B cell (primary cell): Measurements from ENCODE around the gene LIMD2. TPM values are rescaled to one million over a fixed set of nuclear protein-coding genes. Genes with fewer than 3 reads are reported as not detected.

ENCODE experiments used
- ATAC-seq: fragments of 200-7000 bp; cut with Tn5 transposase; one replicate; pipeline ENCODE4 v1.10.0; 2021; ENCODE audit warnings: low read depth, mild to moderate bottlenecking, moderate number of reproducible peaks, moderate library complexity
- CTCF ChIA-PET: fragments of 350-600 bp; sonication (Branson Sonifier 250); formaldehyde crosslinking; loops from one replicate; lab custom pipeline; 2021; ENCODE audit warnings: antibody characterized with exemption, inconsistent platforms; lab: Charles Lee
- POLR2A ChIA-PET: fragments of 350-600 bp; sonication (Branson Sonifier 250); formaldehyde crosslinking; loops from one replicate; lab custom pipeline; 2021; ENCODE audit warnings: antibody characterized with exemption; lab: Charles Lee
- DNase-seq: peaks from one replicate; pipeline ENCODE4 v3.0.0; 2013
- H2AFZ ChIP-seq: 2 replicates; pipeline ENCODE4 v1.6.1; 2012; ENCODE audit warnings: mild to moderate bottlenecking, low read depth, low read length; ENCODE audit not compliant: insufficient read depth, poor library complexity, severe bottlenecking
- H3K27ac ChIP-seq, 2 donors: 1 replicate in 1 of 2; 2 replicates in 1 of 2; pipeline ENCODE4 v1.5.1; 2012 to 2013; ENCODE audit warnings: low read length in 2 of 2, mild to moderate bottlenecking in 2 of 2, moderate library complexity in 1 of 2
- H3K27me3 ChIP-seq, 4 experiments: fragments of 200-600 bp in 1 of 4; sonication (generic) in 1 of 4; replicated peaks in 1 of 4; 1 replicate in 2 of 4; 2 replicates in 2 of 4; pipeline versions ENCODE4 v1.6.1 to v1.7.0; 2013 to 2016; ENCODE audit warnings: low read length in 3 of 4, mild to moderate bottlenecking in 2 of 4, mixed read lengths in 1 of 4, moderate library complexity in 1 of 4; ENCODE audit not compliant: insufficient read depth in 4 of 4, control insufficient read depth in 3 of 4; ENCODE audit errors: control extremely low read depth in 1 of 4
- H3K36me3 ChIP-seq, 2 experiments: replicated peaks in 1 of 2; 1 replicate in 1 of 2; 2 replicates in 1 of 2; pipeline versions ENCODE4 v1.6.1 to v1.7.1; 2013; ENCODE audit warnings: low read length in 1 of 2; ENCODE audit not compliant: insufficient read depth in 2 of 2, control insufficient read depth in 1 of 2; ENCODE audit errors: control extremely low read depth in 1 of 2, extremely low read depth in 1 of 2
- H3K4me1 ChIP-seq, 2 donors: fragments of 200-600 bp in 1 of 2; sonication (generic) in 1 of 2; 1 replicate in 1 of 2; 2 replicates in 1 of 2; pipeline versions ENCODE4 v1.5.1 to v1.6.1; 2013 to 2017; ENCODE audit warnings: low read length in 2 of 2; ENCODE audit not compliant: control insufficient read depth in 2 of 2, insufficient read depth in 2 of 2
- H3K4me2 ChIP-seq: replicated peaks from 2 replicates; pipeline ENCODE3; 2012; ENCODE audit warnings: mild to moderate bottlenecking, low read depth, low read length; ENCODE audit not compliant: poor library complexity, severe bottlenecking
- H3K4me3 ChIP-seq, 5 experiments: fragments of 200-600 bp in 1 of 5; sonication (generic) in 1 of 5; 1 replicate in 3 of 5; 2 replicates in 2 of 5; pipeline versions ENCODE4 v1.5.1 to v1.7.0; 2011 to 2016; ENCODE audit warnings: low read length in 4 of 5, mild to moderate bottlenecking in 4 of 5, low read depth in 2 of 5, control low read depth in 1 of 5, moderate library complexity in 1 of 5; ENCODE audit not compliant: insufficient read depth in 1 of 5; ENCODE audit errors: control extremely low read depth in 1 of 5, extremely low read depth in 1 of 5
- H3K79me2 ChIP-seq: fragments of 200-600 bp; sonication (generic); one replicate; pipeline ENCODE4 v1.6.0; 2016; ENCODE audit warnings: low read length; ENCODE audit not compliant: control insufficient read depth, insufficient read depth
- H3K9ac ChIP-seq: fragments of 200-600 bp; sonication (generic); 2 replicates; pipeline ENCODE4 v1.6.1; 2017; ENCODE audit warnings: mild to moderate bottlenecking, low read length, moderate library complexity
- H3K9me3 ChIP-seq, 3 donors: one replicate each; pipeline versions ENCODE4 v1.6.1 to v1.7.1; 2013; ENCODE audit warnings: low read length in 2 of 3; ENCODE audit not compliant: control insufficient read depth in 2 of 3, insufficient read depth in 1 of 3; ENCODE audit errors: control extremely low read depth in 1 of 3
- H4K20me1 ChIP-seq: 2 replicates; pipeline ENCODE4 v1.6.0; 2012; ENCODE audit warnings: mild to moderate bottlenecking, low read length; ENCODE audit not compliant: insufficient read depth, control insufficient read depth, poor library complexity, severe bottlenecking
- H3K27ac Mint-ChIP-seq: one replicate; pipeline ENCODE4 v1.8.0; 2021; ENCODE audit warnings: mixed read lengths
- H3K27me3 Mint-ChIP-seq: one replicate; pipeline ENCODE4 v1.8.0; 2021; ENCODE audit warnings: mixed read lengths
- H3K4me1 Mint-ChIP-seq: one replicate; pipeline ENCODE4 v1.8.0; 2021; ENCODE audit warnings: mixed read lengths
- H3K4me3 Mint-ChIP-seq: one replicate; pipeline ENCODE4 v1.8.0; 2021; ENCODE audit warnings: mixed read lengths
- H3K9me3 Mint-ChIP-seq: one replicate; pipeline ENCODE4 v1.8.0; 2022; ENCODE audit warnings: mixed read lengths; ENCODE audit not compliant: insufficient read depth
- CTCF ChIP-seq: fragments of 200-600 bp; IDR thresholded peaks from one replicate; pipeline ENCODE4 v1.8.0; 2022; ENCODE audit warnings: antibody characterized with exemption, mild to moderate bottlenecking
- EZH2 ChIP-seq: IDR thresholded peaks from 2 replicates; pipeline ENCODE4 v1.6.1; 2012; ENCODE audit warnings: borderline replicate concordance, low read depth, mild to moderate bottlenecking, moderate library complexity, low read length; ENCODE audit not compliant: insufficient read depth, poor library complexity, severe bottlenecking
- WGBS: methylation state at CpG from one replicate; pipeline ENCODE4 v1.1.5; 2013; ENCODE audit warnings: missing lambda C conversion rate; ENCODE audit not compliant: insufficient coverage; 5-methylcytosine and 5-hydroxymethylcytosine counted together
- intact Hi-C: fragments of 100-400 bp; cut with micrococcal nuclease; formaldehyde crosslinking; loops from one replicate; pipeline ENCODE4 v1.10.0; 2022
- polyA plus RNA-seq: library from polyadenylated mRNA; depleted of rRNA; stranded (reverse); fragments of >200 nt; gene quantifications from 2 replicates; pipeline ENCODE4 v1.2.3, GENCODE V29; 2012
- total RNA-seq, 2 donors: library from RNA; stranded (reverse); fragments of 120-200 nt in 1 of 2; gene quantifications; 1 replicate in 1 of 2; 2 replicates in 1 of 2; pipeline versions ENCODE4 v1.2.3 to v1.2.4, GENCODE V29; 2013 to 2022

Gene LIMD2
- total and polyA plus RNA-seq, 2 donors (not counting 1 experiment from before 2014, with no cell fraction given) = 587 to 1,396 TPM

- no peak overlapping the region for H2AFZ ChIP-seq
- H3K27ac Mint-ChIP-seq = peak overlapping the region; percentile 3
Measured at GRCh38 chr17:63647065-63647725, 52.7 kb downstream of the LIMD2 start.

More at GRCh38 chr17:63647065-63647725, 52.7 kb downstream of the LIMD2 start:
- peaks cover 35% of the 10 kb centered on the region for H3K4me1 Mint-ChIP-seq
- Histone ChIP-seq H3K79me2 (peaks cover 15% of the 10 kb centered on the region), H3K36me3 (peaks cover 2 to 15% of the 10 kb centered on the region in 2 experiments), H4K20me1 (no peaks in the 10 kb centered on the region), H3K27ac (peak overlapping the region in 1 of 2 donors; percentile 85), H3K4me1 (peaks cover 29 to 33% of the 10 kb centered on the region in 2 donors), H3K4me3 (no peak overlapping the region), H3K4me2 (peak overlapping the region; percentile 52), H3K9me3 (no peaks in the 10 kb centered on the region), H3K27me3 (no peaks in the 10 kb centered on the region), H3K9ac (no peak overlapping the region)
- CTCF ChIA-PET = interaction anchor here (1.0 to 1.4 kb wide), 4 partner anchors 19 to 63 kb away, joined by 3 to 4 read pairs (median 3); no protein-coding TSS in a partner anchor
- intact Hi-C loops = no loop called here
- no peak for DNase-seq
- 94% methylated on average over 3 of the region's 4 CpGs for WGBS
- POLR2A ChIA-PET = interaction anchor here (1.1 kb wide), 1 partner anchor 51 kb away, joined by 3 read pairs; no protein-coding TSS in a partner anchor
- H3K27me3 Mint-ChIP-seq = no peaks in the 10 kb centered on the region
- TF ChIP-seq EZH2 = no peak
- no peak for TF ChIP-seq CTCF
- H3K9me3 Mint-ChIP-seq = no peaks in the 10 kb centered on the region
- H3K4me3 Mint-ChIP-seq = no peak overlapping the region
- no peak for ATAC-seq
